ENCODE measurements around the gene DCPS.

- TF ChIP-seq POLR2AphosphoS5 (IDR thresholded peaks at IDR 0.05) (no peak), CTCF (IDR thresholded peaks at IDR 0.05) (no peak), POLR2A (IDR thresholded peaks at IDR 0.05) (no peak)
These were observed 6.9 kb upstream of the DCPS start for GRCh38 chr11:126297004-126297403.
